Lower leg skin (tissue), 3 donors: Measurements from ENCODE around the gene TNIK.

Experiments
- CTCF ChIP-seq, 3 donors: fragments of 450-650 bp; IDR thresholded peaks; one replicate each; pipeline ENCODE4 v1.5.1; 2016; ENCODE audit warnings: antibody characterized with exemption in 3 of 3, mild to moderate bottlenecking in 3 of 3, moderate library complexity in 2 of 3
- POLR2A ChIP-seq, 2 donors: fragments of 450-650 bp; IDR thresholded peaks; one replicate each; pipeline ENCODE4 v1.6.1; 2016 to 2017; ENCODE audit warnings: antibody characterized with exemption in 2 of 2, mild to moderate bottlenecking in 1 of 2, moderate library complexity in 1 of 2

- TF ChIP-seq POLR2A (IDR thresholded peaks at IDR 0.05) (no peak), CTCF (IDR thresholded peaks at IDR 0.05) (no peak)
Measured at GRCh38 chr3:171250444-171250843, 209.8 kb downstream of the TNIK start.
